GM12878 (cell line): ENCODE measurements around the gene PDIA5. TPM values are rescaled to one million over a fixed set of nuclear protein-coding genes. Genes with fewer than 3 reads are reported as not detected.

Experiments used
- ATF2 ChIP-seq: IDR thresholded peaks from 2 replicates; pipeline ENCODE4 v1.6.1; 2012; ENCODE audit warnings: low read length, inconsistent platforms
- BCLAF1 ChIP-seq: fragments of 450-650 bp; IDR thresholded peaks from 2 replicates; pipeline ENCODE4 v1.6.1; 2017; ENCODE audit warnings: antibody characterized with exemption, mild to moderate bottlenecking, moderate library complexity
- CBX5 ChIP-seq: sonication (generic); IDR thresholded peaks from 2 replicates; pipeline ENCODE4 v1.6.1; 2016; ENCODE audit warnings: low read depth, moderate library complexity, mild to moderate bottlenecking, inconsistent platforms
- HDAC2 ChIP-seq: fragments of 200-600 bp; sonication (generic); IDR thresholded peaks from 2 replicates; pipeline ENCODE4 v1.6.1; 2017
- JUND ChIP-seq: IDR thresholded peaks from 2 replicates; pipeline ENCODE4 v1.6.1; 2012; ENCODE audit warnings: low read depth, mild to moderate bottlenecking, low read length, improper control_type of control experiment, moderate library complexity
- KAT2A ChIP-seq: conservative IDR thresholded peaks from 2 replicates; pipeline ENCODE4 v1.6.1; 2011; ENCODE audit warnings: low read depth, low read length; ENCODE audit not compliant: control insufficient read depth
- NFXL1 ChIP-seq: fragments of 450-650 bp; IDR thresholded peaks from 2 replicates; pipeline ENCODE4 v1.6.1; 2017; ENCODE audit warnings: antibody characterized with exemption, mild to moderate bottlenecking, borderline replicate concordance
- NKRF ChIP-seq: fragments of 450-650 bp; conservative IDR thresholded peaks from 2 replicates; pipeline ENCODE4 v1.6.1; 2017; ENCODE audit warnings: mild to moderate bottlenecking, moderate library complexity
- NR2C1 ChIP-seq: fragments of 450-650 bp; IDR thresholded peaks from 2 replicates; pipeline ENCODE4 v1.6.1; 2017; ENCODE audit warnings: antibody characterized with exemption, mild to moderate bottlenecking, moderate library complexity
- REST ChIP-seq: IDR thresholded peaks from 2 replicates; pipeline ENCODE4 v1.6.1; 2012; ENCODE audit warnings: mild to moderate bottlenecking, low read depth, low read length
- RFX5 ChIP-seq: IDR thresholded peaks from 2 replicates; pipeline ENCODE4 v1.6.1; 2011; ENCODE audit warnings: low read depth, low read length, improper control_type of control experiment
- SMC3 ChIP-seq: IDR thresholded peaks from 2 replicates; pipeline ENCODE4 v1.6.1; 2011; ENCODE audit warnings: low read length, improper control_type of control experiment, borderline replicate concordance
- SUZ12 ChIP-seq: fragments of 200-600 bp; sonication (generic); IDR thresholded peaks from one replicate; pipeline ENCODE4 v1.6.1; 2018; ENCODE audit warnings: antibody characterized with exemption, mild to moderate bottlenecking; ENCODE audit not compliant: unreplicated experiment
- ZBTB4 ChIP-seq: fragments of 450-650 bp; formaldehyde crosslinking; IDR thresholded peaks from 2 replicates; pipeline ENCODE4 v1.4.0; 2022; ENCODE audit warnings: mild to moderate bottlenecking, moderate library complexity
- ZNF207 ChIP-seq: fragments of 450-650 bp; IDR thresholded peaks from 2 replicates; pipeline ENCODE4 v1.6.1; 2014; ENCODE audit warnings: antibody characterized with exemption, mild to moderate bottlenecking, borderline replicate concordance
- ZNF24 ChIP-seq: fragments of 450-650 bp; IDR thresholded peaks from 2 replicates; pipeline ENCODE4 v1.6.1; 2017; ENCODE audit warnings: antibody characterized with exemption, mild to moderate bottlenecking
- polyA plus RNA-seq, 11 experiments: library from polyadenylated mRNA; depleted of rRNA in 4 of 11; unstranded in 6 of 11; stranded (reverse) in 5 of 11; fragments of >200 nt; fragmentation: Nextera tagmentation in 4 of 11; fragmentation: Illumina TruSeq in 1 of 11; extraction: Ambion mirVana in 4 of 11; extraction: Trizol in 1 of 11; gene quantifications; 1 replicate in 1 of 11; 2 replicates in 10 of 11; pipeline versions ENCODE4 v1.2.1 to v1.2.3, GENCODE V29; 2011 to 2016; ENCODE audit warnings: inconsistent platforms in 2 of 11, missing spikeins in 2 of 11, low read depth in 1 of 11
- total RNA-seq, 4 experiments: library from RNA; depleted of rRNA in 3 of 4; stranded (reverse); fragments of >200 nt in 3 of 4; fragmentation: Illumina TruSeq in 1 of 4; extraction: Trizol in 1 of 4; gene quantifications; 2 replicates each; pipeline versions ENCODE4 v1.2.1 to v1.2.3, GENCODE V29; 2013 to 2021

PDIA5 gene
- total and polyA plus RNA-seq, 10 of the 15 experiments (the other 5 are each of a cell fraction or from before 2014, with no cell fraction given), result 4.1 to 24.8 (median 19.2) TPM

GRCh38 chr3:123201557-123202427, 135.0 kb downstream of the PDIA5 start, which contains the start of gene SEC22A (continued):
- TF ChIP-seq NKRF (peak; percentile 71; the same call in 1 of the 2 replicates), JUND (no peak), SMC3 (no peak), CBX5 (no peak), NR2C1 (no peak), ZNF24 (no peak), HDAC2 (no peak), ZNF207 (no peak), SUZ12 (no peak), BCLAF1 (no peak), REST (no peak), RFX5 (peak; percentile 32; the same call in 1 of the 2 replicates), ATF2 (no peak), KAT2A (no peak), ZBTB4 (CRISPR knock-in tag) (no peak), NFXL1 (no peak)
